Measurements from ENCODE around the gene NGRN.

DNA sequence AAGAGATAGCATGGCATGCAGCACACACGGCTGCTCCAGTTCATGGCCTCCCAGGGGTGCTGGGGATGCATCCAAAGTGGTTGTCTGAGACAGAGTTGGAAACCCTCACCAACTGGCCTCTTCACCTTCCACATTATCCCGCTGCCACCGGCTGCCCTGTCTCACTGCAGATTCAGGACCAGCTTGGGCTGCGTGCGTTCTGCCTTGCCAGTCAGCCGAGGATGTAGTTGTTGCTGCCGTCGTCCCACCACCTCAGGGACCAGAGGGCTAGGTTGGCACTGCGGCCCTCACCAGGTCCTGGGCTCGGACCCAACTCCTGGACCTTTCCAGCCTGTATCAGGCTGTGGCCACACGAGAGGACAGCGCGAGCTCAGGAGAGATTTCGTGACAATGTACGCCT is 36.5 kb upstream of the NGRN start:
- TF ChIP-seq USF2 (IDR thresholded peaks at IDR 0.05; ENCODE audit: borderline replicate concordance, low read depth, low read length) (no peak), RAD21 (IDR thresholded peaks at IDR 0.05; ENCODE audit: low read length) (no peak), POLR2AphosphoS5 (IDR thresholded peaks at IDR 0.05; ENCODE audit: low read depth, low read length) (no peak), RCOR1 (IDR thresholded peaks at IDR 0.05; ENCODE audit: low read length) (no peak), TAF1 (IDR thresholded peaks at IDR 0.05; ENCODE audit: borderline replicate concordance, low read depth, low read length) (no peak), CTCF (IDR thresholded peaks at IDR 0.05) (no peak), YY1 (IDR thresholded peaks at IDR 0.05; ENCODE audit: low read depth) (no peak), ELF1 (IDR thresholded peaks at IDR 0.05) (no peak)
- TF ChIP-seq, protein P1, sequence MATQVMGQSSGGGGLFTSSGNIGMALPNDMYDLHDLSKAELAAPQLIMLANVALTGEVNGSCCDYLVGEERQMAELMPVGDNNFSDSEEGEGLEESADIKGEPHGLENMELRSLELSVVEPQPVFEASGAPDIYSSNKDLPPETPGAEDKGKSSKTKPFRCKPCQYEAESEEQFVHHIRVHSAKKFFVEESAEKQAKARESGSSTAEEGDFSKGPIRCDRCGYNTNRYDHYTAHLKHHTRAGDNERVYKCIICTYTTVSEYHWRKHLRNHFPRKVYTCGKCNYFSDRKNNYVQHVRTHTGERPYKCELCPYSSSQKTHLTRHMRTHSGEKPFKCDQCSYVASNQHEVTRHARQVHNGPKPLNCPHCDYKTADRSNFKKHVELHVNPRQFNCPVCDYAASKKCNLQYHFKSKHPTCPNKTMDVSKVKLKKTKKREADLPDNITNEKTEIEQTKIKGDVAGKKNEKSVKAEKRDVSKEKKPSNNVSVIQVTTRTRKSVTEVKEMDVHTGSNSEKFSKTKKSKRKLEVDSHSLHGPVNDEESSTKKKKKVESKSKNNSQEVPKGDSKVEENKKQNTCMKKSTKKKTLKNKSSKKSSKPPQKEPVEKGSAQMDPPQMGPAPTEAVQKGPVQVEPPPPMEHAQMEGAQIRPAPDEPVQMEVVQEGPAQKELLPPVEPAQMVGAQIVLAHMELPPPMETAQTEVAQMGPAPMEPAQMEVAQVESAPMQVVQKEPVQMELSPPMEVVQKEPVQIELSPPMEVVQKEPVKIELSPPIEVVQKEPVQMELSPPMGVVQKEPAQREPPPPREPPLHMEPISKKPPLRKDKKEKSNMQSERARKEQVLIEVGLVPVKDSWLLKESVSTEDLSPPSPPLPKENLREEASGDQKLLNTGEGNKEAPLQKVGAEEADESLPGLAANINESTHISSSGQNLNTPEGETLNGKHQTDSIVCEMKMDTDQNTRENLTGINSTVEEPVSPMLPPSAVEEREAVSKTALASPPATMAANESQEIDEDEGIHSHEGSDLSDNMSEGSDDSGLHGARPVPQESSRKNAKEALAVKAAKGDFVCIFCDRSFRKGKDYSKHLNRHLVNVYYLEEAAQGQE (IDR thresholded peaks at IDR 0.05; ENCODE audit: low read depth, low read length) = no peak
